ENCODE results near the gene LYSMD2.

The LYSMD2 gene

DNA sequence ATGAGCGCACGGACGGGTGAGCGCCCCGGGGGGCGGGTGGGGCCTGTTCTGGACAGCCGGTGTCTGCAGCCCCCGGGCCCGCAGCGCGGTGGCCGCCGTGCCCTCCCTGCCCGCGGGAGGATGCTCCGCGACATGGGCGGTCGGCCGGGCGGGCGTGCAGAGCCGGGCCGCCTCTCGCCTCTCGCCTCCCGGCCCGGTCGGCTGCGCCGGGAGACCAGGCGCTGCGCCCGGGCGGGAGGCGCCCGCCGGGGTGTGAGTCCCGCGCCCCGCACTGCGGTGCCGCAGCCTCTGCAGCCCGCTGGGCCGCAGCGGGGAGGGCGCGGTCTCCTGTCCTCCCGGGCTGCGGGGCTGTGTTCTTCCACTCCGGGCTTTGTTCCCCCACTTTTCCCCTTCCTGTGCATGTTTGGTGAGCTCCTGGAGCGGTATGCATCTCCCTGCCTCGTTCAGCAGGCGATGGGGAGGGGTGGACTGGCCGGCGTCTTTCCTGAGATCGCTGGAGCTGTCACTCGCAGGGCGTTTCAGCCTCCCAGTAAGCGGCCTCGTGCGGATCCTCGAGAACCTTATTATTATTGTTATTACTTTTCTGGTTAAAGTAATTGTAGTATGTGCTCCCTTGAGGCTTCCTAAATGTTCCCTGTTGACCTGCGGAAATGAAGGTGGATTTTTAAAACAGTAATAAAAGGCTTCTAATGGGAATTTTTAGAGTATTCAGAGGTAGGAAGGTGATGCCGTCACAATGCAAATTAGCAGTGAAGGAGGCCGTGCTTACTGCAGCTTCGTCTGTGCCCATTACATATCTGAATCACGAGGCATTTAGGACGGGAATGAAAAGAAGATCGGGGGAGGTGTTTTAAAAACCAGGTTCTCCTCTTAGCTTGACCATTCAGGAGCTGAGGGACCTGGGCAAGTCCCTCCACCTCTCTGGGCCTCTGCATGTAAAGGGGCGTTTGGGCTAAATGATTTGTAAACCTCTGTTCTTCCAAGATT lies 14.5 kb upstream of the LYSMD2 start:
- no peak for DNase-seq

- no peak for DNase-seq
These were observed 13.6 kb upstream of the LYSMD2 start, which contains the start of gene TMOD2 for GRCh38 chr15:51750792-51751696. Gene TMOD2 (plus strand): TSS chr15:51751597. CDS start chr15:51766442, 14,845 bp downstream.

- DNase-seq = no peak
These were observed 12.7 kb upstream of the LYSMD2 start for GRCh38 chr15:51750186-51750585.

- DNase-seq = no peak
These were observed 11.9 kb upstream of the LYSMD2 start for GRCh38 chr15:51749307-51749706.

DNA sequence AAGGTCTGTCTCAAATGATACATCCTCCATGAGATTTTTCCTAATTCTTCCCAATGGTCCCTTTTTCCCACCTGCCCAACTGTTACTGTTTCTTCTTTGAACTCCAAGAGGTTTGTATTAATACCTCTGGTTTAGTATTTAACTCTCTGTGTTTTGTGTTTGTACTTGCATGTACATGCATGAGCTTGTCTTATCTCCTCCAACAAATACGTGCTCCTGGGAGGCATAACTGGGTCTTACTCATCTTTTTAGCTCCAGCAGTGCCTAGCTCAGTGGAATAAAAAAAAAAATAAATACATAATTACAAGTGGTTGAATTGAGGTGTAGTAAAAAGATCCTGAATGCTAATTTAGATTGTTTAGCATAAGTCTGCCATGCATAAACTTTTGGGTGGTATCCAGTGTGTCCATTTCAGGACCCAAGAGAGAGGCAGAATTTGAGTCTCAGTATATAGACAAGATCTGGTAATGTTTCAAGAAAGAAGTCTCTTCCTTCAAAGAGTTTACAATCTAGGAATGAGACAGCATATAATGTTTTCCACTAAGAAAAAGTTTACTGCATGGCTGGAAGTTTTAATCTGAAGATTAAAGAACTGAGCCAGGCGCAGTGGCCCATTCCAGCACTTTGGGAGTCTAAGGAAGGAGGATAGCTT lies 1.7 kb upstream of the LYSMD2 start:
- DNase-seq = no peak

DNA sequence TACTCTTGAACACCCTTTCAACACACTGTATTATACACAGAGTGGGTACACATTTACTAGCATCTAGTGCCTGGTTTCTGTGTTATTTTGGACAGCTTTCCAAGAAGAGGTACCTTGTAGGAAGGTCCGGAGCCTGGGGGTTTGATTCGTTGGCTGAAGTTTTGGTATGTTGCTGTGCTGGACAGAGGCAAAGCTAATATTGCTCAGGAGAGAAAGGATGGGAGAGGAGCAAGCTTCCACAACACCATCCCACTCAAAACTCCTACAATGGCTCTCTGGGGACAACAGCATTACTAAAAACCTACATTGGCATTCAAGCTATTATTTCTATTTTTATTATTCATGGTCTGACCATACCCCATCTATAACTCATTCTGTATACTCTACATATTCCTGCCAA lies 1.1 kb upstream of the LYSMD2 start:
- no peak for DNase-seq

- no peak for DNase-seq
These were observed 519 bp downstream of the LYSMD2 start for GRCh38 chr15:51736751-51737521.

DNA sequence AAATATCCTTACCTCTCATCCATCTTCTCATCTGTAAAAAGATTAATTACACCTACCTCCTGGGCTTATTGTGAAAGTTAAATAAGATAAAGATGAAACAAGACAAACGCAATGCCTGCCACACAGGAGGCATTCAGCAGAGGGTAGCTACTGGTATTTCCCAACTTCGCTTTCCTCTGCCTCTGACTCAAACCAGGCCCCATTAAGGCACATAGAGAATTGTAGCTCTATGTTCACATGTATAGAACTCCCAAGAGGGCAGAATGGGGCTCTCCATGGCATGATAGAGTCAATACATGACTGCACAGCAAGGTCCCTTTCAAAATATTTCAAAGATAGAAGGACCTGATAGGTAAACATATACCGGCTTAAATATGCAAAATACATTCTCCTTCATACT lies 1.4 kb downstream of the LYSMD2 start:
- no peak for DNase-seq

DNA sequence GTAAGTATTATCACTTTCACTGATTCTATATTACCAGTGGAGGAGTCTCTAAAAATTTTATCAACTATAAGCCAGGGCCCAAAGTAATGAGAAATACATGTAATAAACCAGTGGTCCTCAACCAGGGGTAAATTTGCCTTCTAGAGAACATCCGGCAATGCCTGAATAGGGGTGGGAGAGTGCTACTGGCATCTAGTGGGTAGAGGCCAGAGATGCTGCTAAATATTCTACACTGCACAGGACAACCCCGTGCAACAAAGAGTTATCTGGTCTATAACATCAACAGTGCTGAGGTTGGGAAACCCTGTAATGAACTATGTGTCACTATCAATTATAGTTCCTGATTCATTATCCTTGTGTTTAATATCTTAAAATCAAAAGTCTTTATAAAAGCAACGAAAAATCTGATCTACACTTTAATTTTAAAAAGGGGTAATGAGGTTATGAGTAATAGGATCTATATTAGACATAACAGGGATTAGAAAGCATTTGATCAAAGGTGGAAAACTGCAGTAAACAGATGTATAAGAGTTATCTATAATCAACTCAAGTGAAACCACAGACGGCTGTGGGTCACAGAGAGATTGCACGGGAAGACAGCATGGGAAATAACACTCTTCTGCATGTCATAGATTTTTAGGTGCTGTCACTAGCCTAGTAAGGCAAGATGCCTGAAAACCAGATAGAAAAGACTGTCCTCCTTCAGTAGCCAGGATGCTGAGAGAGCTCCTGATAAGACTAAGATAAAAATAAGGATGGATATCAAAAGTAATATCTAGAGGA lies 2.0 kb downstream of the LYSMD2 start:
- no peak for DNase-seq

GRCh38 chr15:51732646-51733045 lies 4.8 kb downstream of the LYSMD2 start:
- no peak for DNase-seq

- no peak for DNase-seq
These were observed 5.7 kb downstream of the LYSMD2 start for GRCh38 chr15:51731549-51732267.

DNA sequence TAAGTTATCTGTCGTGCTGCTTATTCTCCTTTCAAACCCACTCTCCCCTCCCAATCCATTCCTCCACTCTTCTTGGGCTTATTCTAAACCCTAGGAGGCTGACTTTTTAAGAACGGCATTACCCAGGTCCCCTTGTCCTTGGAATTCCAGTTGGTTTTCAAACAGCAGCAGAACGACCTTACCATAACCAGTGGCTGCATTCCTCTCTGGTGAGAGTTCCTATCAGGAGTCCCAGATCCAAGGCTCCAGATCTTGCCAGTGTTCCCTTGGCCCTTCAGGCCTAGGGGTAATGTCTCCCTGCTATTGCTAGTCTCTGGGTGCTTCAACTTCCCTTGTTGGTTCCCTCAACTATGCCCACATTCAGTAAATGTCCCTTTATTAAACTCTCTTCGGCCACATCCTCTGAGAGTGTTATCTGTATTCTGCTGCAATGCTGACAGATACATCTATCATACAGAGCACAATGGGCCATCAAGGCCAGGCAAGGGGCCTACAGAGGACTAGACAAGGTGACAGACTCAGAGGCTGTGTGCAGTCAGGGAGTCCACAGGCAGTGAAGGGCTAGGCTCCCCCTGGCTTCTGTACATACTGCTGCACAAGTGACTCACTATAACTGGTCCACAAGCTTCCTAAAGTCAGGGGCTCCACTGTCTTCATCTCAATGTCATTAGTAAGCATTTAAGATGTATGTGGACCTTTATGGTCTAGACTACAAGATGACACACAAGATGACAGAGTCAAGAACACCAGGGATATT lies 10.1 kb downstream of the LYSMD2 start:
- no peak for DNase-seq

- DNase-seq = no peak
These were observed 11.0 kb downstream of the LYSMD2 start for GRCh38 chr15:51726302-51727073.

DNA sequence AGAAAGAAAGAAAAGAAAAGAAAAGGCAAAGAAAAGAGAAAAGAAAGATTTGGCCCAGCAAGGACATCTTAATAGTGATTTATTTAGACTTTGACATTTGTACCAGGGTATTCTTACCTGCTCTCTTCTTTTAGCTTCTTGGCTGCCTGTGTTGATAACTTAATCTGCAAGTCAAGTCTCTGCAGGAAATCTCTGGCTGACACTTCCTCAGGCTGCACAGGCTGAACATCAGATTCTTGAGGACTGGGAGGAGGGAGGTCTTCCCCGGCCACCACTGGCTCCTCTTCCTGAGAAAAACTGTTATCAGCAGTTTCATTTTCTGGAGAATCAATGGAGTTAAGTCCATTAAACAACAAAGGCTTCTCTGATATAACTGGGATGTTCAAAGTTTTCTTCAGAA lies 12.8 kb downstream of the LYSMD2 start:
- DNase-seq = no peak

DNA sequence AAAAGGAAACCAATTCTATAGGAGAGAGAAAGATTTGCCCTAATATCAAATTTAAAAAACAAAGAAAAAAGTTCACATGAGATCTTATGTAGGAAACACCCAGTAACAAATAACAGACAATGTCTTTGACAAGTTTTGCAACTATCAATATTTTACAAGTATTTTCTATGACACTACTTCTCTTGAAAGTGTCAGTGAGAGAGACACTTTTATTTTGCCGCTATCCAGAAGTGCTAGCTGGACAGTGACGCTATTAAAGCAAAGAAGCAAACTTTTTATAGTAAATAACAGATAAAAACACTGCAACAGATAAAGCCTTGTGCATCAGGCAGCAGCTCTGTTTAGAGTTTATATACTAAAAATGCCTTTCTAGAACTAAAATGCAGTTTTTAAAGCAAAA lies 13.3 kb downstream of the LYSMD2 start:
- DNase-seq = no peak

DNA sequence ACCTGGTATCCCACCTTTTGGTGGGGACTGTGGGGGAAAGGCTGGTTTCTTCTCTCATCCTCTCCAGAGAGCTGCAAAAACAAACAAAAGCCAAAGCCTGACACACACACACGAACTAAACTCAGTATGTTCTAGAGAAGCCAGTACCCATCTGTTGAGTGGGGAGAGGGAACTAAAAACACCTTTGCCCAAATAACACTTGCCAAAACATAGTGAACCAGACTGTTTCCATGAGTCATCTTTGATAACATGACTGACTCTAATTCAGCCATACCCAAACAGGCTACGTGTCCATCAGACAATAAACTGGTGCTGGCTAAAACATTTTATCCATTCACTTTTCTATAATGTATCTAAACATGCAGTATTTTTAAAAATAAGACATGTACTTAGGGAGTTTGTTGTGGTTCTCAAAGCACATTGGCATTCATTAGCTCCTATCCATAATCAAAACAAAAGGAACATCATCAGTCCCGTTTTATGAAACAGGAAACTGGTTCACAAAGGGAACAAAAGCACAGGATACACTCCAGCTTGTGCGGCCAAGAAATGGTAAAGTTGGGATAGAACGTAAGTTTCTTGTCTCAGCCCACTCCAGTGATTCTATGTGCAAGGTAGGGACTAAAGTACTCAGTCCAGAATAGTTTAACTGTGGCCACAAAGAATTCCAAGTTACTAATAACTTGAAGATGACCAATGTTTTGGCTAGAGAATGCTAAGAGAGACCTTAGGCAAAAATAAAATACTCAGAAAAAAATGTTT lies 16.1 kb downstream of the LYSMD2 start:
- DNase-seq = no peak

DNA sequence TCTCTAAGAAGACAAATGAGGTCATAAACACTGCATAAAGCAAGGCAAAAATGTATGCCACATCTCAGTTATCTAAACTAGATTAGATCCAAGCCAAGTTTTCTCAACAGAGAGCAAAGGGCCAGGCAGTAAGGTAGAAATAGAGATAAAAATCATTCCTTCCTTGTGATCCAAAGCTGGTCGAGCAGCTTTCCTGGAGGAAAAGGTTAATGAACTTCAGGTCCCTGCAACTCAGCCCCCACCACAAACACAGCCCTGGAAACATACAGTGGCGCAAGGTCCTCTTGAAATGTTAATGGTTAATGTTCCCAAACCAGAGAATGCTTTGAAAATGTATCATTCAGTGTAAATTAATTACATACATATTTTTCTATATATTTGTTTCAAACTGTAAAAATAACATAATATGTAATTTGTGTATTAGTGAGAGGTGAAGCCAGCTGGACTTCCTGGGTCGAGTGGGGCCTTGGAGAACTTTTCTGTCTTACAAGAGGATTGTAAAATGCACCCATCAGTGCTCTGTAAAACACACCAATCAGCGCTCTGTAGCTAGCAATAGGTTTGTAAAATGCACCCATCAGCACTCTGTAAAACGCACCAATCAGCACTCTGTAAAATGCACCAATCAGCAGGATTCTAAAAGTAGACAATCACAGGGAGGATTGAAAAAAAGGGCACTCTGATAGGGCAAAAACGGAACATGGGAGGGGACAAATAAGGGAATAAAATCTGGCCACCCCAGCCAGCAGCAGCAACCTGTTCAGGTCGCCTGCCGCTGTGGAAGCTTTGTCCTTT lies 17.1 kb downstream of the LYSMD2 start:
- no peak for DNase-seq

Measured in NCI-H1930 (cell line).